Motor neuron (in vitro differentiated cells): ENCODE data around the gene HAUS1. TPM values are rescaled to one million over a fixed set of nuclear protein-coding genes. Genes with fewer than 3 reads are reported as not detected.
"Not testable (repeated sequence)": the region's sequence is repeated elsewhere in the genome, so short reads cannot be mapped to it uniquely, and the experiment has no call there.

Experiments used
- ATAC-seq, 8 experiments: fragments of 200-7000 bp; cut with Tn5 transposase; replicated peaks in 6 of 8; 2 replicates each; pipeline ENCODE4 v1.8.0; 2021; ENCODE audit warnings: mild to moderate bottlenecking in 8 of 8, moderate library complexity in 8 of 8
- H3K27ac ChIP-seq, 2 donors: fragments of 250-450 bp; sonication (Bioruptor Pico); 2 replicates each; pipeline ENCODE4 v1.9.0; 2021; ENCODE audit warnings: antibody characterized with exemption in 2 of 2, mild to moderate bottlenecking in 2 of 2, moderate library complexity in 1 of 2
- H3K4me1 ChIP-seq, 2 donors: fragments of 250-450 bp; sonication (Bioruptor Pico); replicated peaks in 1 of 2; 2 replicates each; pipeline ENCODE4 v1.6.1; 2021; ENCODE audit warnings: antibody characterized with exemption in 2 of 2, mild to moderate bottlenecking in 2 of 2, moderate library complexity in 1 of 2
- H3K4me3 ChIP-seq, 5 donors: fragments of 250-450 bp; sonication (Bioruptor Pico); 2 replicates each; pipeline ENCODE4 v1.9.0; 2021; ENCODE audit warnings: antibody characterized with exemption in 5 of 5, mild to moderate bottlenecking in 5 of 5, moderate library complexity in 4 of 5
- WGBS, 10 experiments: fragments of 450-650 bp; shearing (Covaris generic); methylation state at CpG; one replicate each; pipeline ENCODE4 v1.0.0; 2022; 5-methylcytosine and 5-hydroxymethylcytosine counted together
- in situ Hi-C, 9 experiments: fragments of 400-800 bp; cut with MboI; loops; one replicate each; pipeline ENCODE4 v1.15.0; 2021; ENCODE audit warnings: low sequenced_read_pairs in 9 of 9, low pct_unique_long_range_greater_than_20kb in 2 of 9; ENCODE audit not compliant: unreplicated experiment in 9 of 9
- total RNA-seq, 8 experiments: library from RNA; unstranded; fragments of 300-600 nt; gene quantifications; 2 replicates each; pipeline versions ENCODE4 v1.2.3 to v1.2.4, GENCODE V29; 2022

The HAUS1 gene
- total RNA-seq, 8 experiments from 2014 or later: 18.5 to 88.1 (median 40.0) TPM

DNA sequence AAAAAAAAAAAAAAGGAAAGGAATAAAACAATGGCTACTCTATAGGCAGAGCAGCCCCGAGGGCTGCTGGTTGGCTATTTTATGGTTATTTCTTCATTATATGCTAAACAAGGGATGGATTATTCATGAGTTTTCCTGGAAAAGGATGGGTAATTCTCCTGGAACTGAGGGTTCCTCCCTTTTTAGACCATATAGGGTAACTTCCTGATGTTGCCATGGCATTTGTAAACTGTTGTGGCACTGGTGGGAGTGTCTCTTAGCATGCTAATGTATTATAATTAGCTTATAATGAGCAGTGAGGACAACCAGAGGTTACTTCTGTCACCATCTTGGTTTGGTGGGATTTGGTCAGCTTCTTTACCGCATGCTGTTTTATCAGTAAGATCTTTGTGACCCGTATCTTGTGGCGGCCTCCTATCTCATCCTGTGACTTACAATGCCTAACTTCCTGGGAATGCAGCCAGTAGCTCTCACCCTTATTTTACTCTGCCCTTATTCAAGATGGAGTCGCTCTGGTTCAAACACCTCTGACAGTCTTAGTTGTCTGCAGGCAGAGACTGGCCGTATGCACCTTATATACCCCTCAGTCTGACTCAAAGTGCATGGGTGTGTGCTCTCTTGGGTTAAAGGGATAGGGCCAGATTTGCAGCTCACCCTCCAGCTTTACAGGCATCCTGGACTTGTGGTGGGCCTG, 57.7 kb downstream of the HAUS1 start:
- in situ Hi-C loops: loop anchor here in 6 of 9 experiments (10.0 to 25.0 kb wide), 2 partner anchors 500 to 503 kb away; partner anchors contain the start of gene LOXHD1 (in 5 of the 6)
- ATAC-seq: peak in 3 of 8 experiments; percentile 77 to 88 (median 80)
- no peaks in the 10 kb centered on the region for H3K4me1 ChIP-seq
- H3K27ac ChIP-seq: no peak overlapping the region
- H3K4me3 ChIP-seq: no peak overlapping the region
- 0 to 100% (median 92%) methylated on average over 1 to 5 of the region's 6 CpGs; no CpG with 5 or more reads in 2 of the 10 experiments for WGBS, 10 experiments

GRCh38 chr18:46163091-46163490, 58.9 kb downstream of the HAUS1 start:
- 71 to 92% (median 88%) methylated on average over 2 to 3 of the region's 3 CpGs; no CpG with 5 or more reads in 6 of the 10 experiments for WGBS, 10 experiments
- in situ Hi-C loops: loop anchor here in 6 of 9 experiments (10.0 to 25.0 kb wide), 2 partner anchors 499 to 502 kb away; partner anchors contain the start of gene LOXHD1 (in 5 of the 6)
- H3K4me1 ChIP-seq: no peaks in the 10 kb centered on the region
- no peak for ATAC-seq
- no peak overlapping the region for H3K27ac ChIP-seq
- no peak overlapping the region for H3K4me3 ChIP-seq

- in situ Hi-C loops: loop anchor here in 6 of 9 experiments (10.0 to 25.0 kb wide), 2 partner anchors 498 to 501 kb away; partner anchors contain the start of gene LOXHD1 (in 5 of the 6)
- Histone ChIP-seq H3K4me1 (no peaks in the 10 kb centered on the region), H3K27ac (no peak overlapping the region), H3K4me3 (no peak overlapping the region)
- no peak for ATAC-seq
- 67 to 100% (median 84%) methylated on average over 2 to 6 of the region's 7 CpGs; no CpG with 5 or more reads in 3 of the 10 experiments for WGBS, 10 experiments
Observed at GRCh38 chr18:46163941-46164499, 59.8 kb downstream of the HAUS1 start.

GRCh38 chr18:46164502-46164901, 60.3 kb downstream of the HAUS1 start:
- ATAC-seq, H3K4me3 ChIP-seq, H3K27ac ChIP-seq, H3K4me1 ChIP-seq: not testable (repeated sequence)
- in situ Hi-C loops: loop anchor here in 6 of 9 experiments (10.0 to 25.0 kb wide), 2 partner anchors 498 to 500 kb away; partner anchors contain the start of gene LOXHD1 (in 5 of the 6)
- WGBS, 10 experiments: 20 to 100% (median 80%) methylated on average over 1 of the region's 4 CpGs; no CpG with 5 or more reads in 5 of the 10 experiments

- WGBS, 10 experiments: 74 to 100% (median 96%) methylated on average over 1 to 13 of the region's 13 CpGs; no CpG with 5 or more reads in 2 of the 10 experiments
- ATAC-seq: no peak
- no peaks in the 10 kb centered on the region for H3K4me1 ChIP-seq
- in situ Hi-C loops: loop anchor here in 6 of 9 experiments (10.0 to 25.0 kb wide), 2 partner anchors 497 to 500 kb away; partner anchors contain the start of gene LOXHD1 (in 5 of the 6)
- no peak overlapping the region for H3K4me3 ChIP-seq
- H3K27ac ChIP-seq: no peak overlapping the region
Observed at GRCh38 chr18:46164920-46165319, 60.7 kb downstream of the HAUS1 start.

GRCh38 chr18:46166261-46166970, 62.2 kb downstream of the HAUS1 start:
- Histone ChIP-seq H3K27ac (no peak overlapping the region), H3K4me3 (no peak overlapping the region), H3K4me1 (no peaks in the 10 kb centered on the region)
- in situ Hi-C loops: loop anchor here in 6 of 9 experiments (10.0 to 25.0 kb wide), 2 partner anchors 496 to 498 kb away; partner anchors contain the start of gene LOXHD1 (in 5 of the 6)
- 20 to 100% (median 49%) methylated on average over 1 to 5 of the region's 6 CpGs for WGBS, 10 experiments
- ATAC-seq: no peak

GRCh38 chr18:46167971-46168370, 63.8 kb downstream of the HAUS1 start:
- Histone ChIP-seq H3K4me3 (no peak overlapping the region), H3K27ac (no peak overlapping the region), H3K4me1 (peaks cover 0 to under 1% of the 10 kb centered on the region in 2 donors)
- WGBS, 10 experiments: 20 to 93% (median 60%) methylated on average over 1 to 6 of the region's 9 CpGs; no CpG with 5 or more reads in 3 of the 10 experiments
- in situ Hi-C loops: loop anchor here in 6 of 9 experiments (10.0 to 25.0 kb wide), 2 partner anchors 494 to 497 kb away; partner anchors contain the start of gene LOXHD1 (in 5 of the 6)
- ATAC-seq: no peak

- Histone ChIP-seq H3K4me3 (no peak overlapping the region), H3K27ac (no peak overlapping the region), H3K4me1 (peaks cover 0 to 2% of the 10 kb centered on the region in 2 donors)
- WGBS, 10 experiments: 80 to 90% methylated on average over 2 of the region's 6 CpGs; no CpG with 5 or more reads in 8 of the 10 experiments
- in situ Hi-C loops: loop anchor here in 6 of 9 experiments (10.0 to 25.0 kb wide), 2 partner anchors 493 to 495 kb away; partner anchors contain the start of gene LOXHD1 (in 5 of the 6)
- no peak for ATAC-seq
Observed at GRCh38 chr18:46169464-46169941, 65.3 kb downstream of the HAUS1 start.

- ATAC-seq: no peak
- 60 to 100% (median 93%) methylated on average over 1 to 3 of the region's 4 CpGs; no CpG with 5 or more reads in 4 of the 10 experiments for WGBS, 10 experiments
Observed at GRCh38 chr18:46171331-46171730, 67.1 kb downstream of the HAUS1 start.

DNA sequence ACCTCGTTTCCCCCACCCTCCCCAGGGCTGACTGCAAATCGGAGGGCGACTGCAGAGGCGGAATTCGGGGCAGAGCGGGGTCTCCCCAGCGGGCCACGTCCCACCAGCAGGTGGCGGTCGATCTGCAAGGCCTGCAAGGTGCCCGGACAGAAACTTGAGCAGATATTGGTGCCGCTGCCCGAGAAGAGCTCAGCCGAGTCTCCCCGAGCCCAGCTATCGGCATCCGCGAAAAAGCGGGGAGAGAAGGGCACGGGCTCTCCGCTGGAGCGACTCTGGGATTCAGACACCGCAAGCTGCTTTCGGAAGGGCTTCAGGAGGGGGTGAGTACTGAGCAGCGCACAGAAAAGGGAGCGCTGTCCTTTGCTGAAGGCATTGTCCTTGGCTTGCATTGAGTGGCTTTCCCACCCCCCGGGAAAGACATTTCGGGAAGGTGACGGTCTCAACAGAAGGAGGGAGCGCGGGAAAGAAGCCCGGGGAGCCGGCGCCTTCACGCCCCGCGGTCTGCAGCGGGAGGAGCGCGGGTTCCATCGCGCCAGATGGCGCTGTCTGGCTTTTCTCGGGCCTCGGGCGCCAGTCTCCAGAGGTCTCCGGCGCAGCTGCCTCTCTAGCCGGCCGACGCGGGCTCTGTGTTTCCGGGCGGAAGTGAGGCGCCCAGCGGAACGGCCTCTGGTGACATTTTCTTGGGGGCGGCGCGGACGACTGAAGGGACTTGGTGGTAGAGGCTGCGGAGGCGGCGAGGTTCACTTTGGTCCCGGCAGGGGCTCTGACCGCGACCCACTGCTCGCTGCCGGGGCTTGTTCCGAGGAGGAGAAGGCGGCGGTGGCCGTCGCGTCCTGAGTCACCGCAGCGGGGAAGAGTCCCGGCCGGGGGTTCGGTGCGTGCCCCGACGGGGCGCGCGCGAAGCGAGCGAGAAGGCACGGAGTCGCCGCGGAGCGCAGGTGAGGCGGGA, 69.5 kb downstream of the HAUS1 start:
- 0 to 20% (median 12%) methylated on average over 1 to 19 of the region's 95 CpGs; no CpG with 5 or more reads in 6 of the 10 experiments for WGBS, 10 experiments
- in situ Hi-C loops: loop anchor here in 5 of 9 experiments (25.0 kb wide), 1 partner anchor 489 kb away; the partner anchor contains the start of gene LOXHD1 (in 5 of the 5)
- peak overlapping the region; percentile 76 to 87 for H3K27ac ChIP-seq
- H3K4me1 ChIP-seq: peaks cover 5 to 6% of the 10 kb centered on the region in 2 donors
- ATAC-seq: peak; percentile 91 to 96 (median 94)
- peak overlapping the region; percentile 81 to 86 (median 83) for H3K4me3 ChIP-seq

More at GRCh38 chr18:46171331-46171730, 67.1 kb downstream of the HAUS1 start:
- Histone ChIP-seq H3K4me3 (no peak overlapping the region), H3K27ac (no peak overlapping the region), H3K4me1 (peaks cover 5 to 6% of the 10 kb centered on the region in 2 donors)
- in situ Hi-C loops: loop anchor here in 5 of 9 experiments (25.0 kb wide), 1 partner anchor 491 kb away; the partner anchor contains the start of gene LOXHD1 (in 5 of the 5)
